Large intestine (tissue), 3 donors: ENCODE measurements around the gene CINP. TPM values are rescaled to one million over a fixed set of nuclear protein-coding genes. Genes with fewer than 3 reads are reported as not detected.
"Not testable (repeated sequence)": the region's sequence is repeated elsewhere in the genome, so short reads cannot be mapped to it uniquely, and the experiment has no call there.

Source experiments
- DNase-seq, 2 donors: peaks; one replicate each; pipeline versions ENCODE4 v3.0.0 to v3.0.0-alpha.2; 2013
- H3K27ac ChIP-seq: one replicate; pipeline ENCODE4 v1.5.1; 2013; ENCODE audit warnings: low read length
- H3K27me3 ChIP-seq: 2 replicates; pipeline ENCODE4 v1.6.1; 2013; ENCODE audit warnings: low read length; ENCODE audit not compliant: control insufficient read depth, insufficient read depth
- H3K36me3 ChIP-seq: 2 replicates; pipeline ENCODE4 v1.6.1; 2013; ENCODE audit warnings: low read length; ENCODE audit not compliant: control insufficient read depth, insufficient read depth
- H3K4me1 ChIP-seq: one replicate; pipeline ENCODE4 v1.6.1; 2013; ENCODE audit warnings: low read length; ENCODE audit not compliant: control insufficient read depth, insufficient read depth
- H3K4me3 ChIP-seq: one replicate; pipeline ENCODE4 v1.5.1; 2013; ENCODE audit warnings: low read length
- H3K9me3 ChIP-seq: one replicate; pipeline ENCODE4 v1.6.1; 2013; ENCODE audit warnings: mild to moderate bottlenecking, low read depth, low read length, moderate library complexity; ENCODE audit not compliant: control insufficient read depth
- WGBS: methylation state at CpG from one replicate; pipeline ENCODE4 v1.1.5; 2013; ENCODE audit warnings: low lambda C conversion rate; ENCODE audit not compliant: insufficient coverage; 5-methylcytosine and 5-hydroxymethylcytosine counted together
- polyA plus RNA-seq: library from polyadenylated mRNA; unstranded; fragments of 120-200 nt; gene quantifications from one replicate; pipeline ENCODE4 v1.2.1, GENCODE V29; 2013

Gene CINP
- polyA plus RNA-seq, 1 donor = 33.4 TPM

- Histone ChIP-seq H3K4me3 (no peak overlapping the region), H3K27ac (no peak overlapping the region), H3K27me3 (no peaks in the 10 kb centered on the region), H3K36me3 (peaks cover 61% of the 10 kb centered on the region), H3K4me1 (no peaks in the 10 kb centered on the region), H3K9me3 (no peaks in the 10 kb centered on the region)
- no CpG with 5 or more reads among the region's 5 CpGs for WGBS
- no peak for DNase-seq
Measured at GRCh38 chr14:102342238-102342637, 20.5 kb downstream of the CINP start.

- H3K36me3 ChIP-seq = peaks cover 59% of the 10 kb centered on the region
- no peak for DNase-seq
Measured at GRCh38 chr14:102341566-102341965, 21.1 kb downstream of the CINP start.

DNA sequence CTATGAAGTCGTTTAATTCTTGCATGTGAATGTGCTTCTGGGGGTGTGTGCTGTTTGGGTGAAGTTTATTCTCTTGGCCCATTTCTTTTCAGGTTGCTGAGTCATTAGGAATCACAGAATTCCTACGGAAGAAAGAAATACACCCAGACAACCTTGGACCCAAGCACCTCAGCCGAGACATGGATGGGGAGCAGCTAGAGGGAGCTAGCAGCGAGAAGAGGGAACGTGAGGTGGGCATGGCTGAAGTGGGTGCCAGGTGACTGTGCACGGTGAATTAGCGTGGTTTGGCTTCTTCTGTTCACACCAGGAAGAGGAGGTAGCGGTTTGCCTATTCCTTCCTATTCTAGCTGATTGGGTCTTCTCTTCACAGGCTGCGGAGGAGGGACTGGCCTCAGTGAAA is 24.0 kb downstream of the CINP start:
- peaks cover 58% of the 10 kb centered on the region for H3K36me3 ChIP-seq
- H3K27ac ChIP-seq = no peak overlapping the region
- WGBS = no CpG with 5 or more reads among the region's 9 CpGs
- no peaks in the 10 kb centered on the region for H3K27me3 ChIP-seq
- no peak overlapping the region for H3K4me3 ChIP-seq
- H3K4me1 ChIP-seq = no peaks in the 10 kb centered on the region
- no peaks in the 10 kb centered on the region for H3K9me3 ChIP-seq
- no peak for DNase-seq

More at GRCh38 chr14:102341566-102341965, 21.1 kb downstream of the CINP start:
- Histone ChIP-seq H3K4me3 (no peak overlapping the region), H3K27me3 (no peaks in the 10 kb centered on the region), H3K9me3 (no peaks in the 10 kb centered on the region), H3K4me1 (no peaks in the 10 kb centered on the region), H3K27ac (no peak overlapping the region)
- WGBS = no CpG with 5 or more reads among the region's 8 CpGs

- Histone ChIP-seq H3K27me3 (no peaks in the 10 kb centered on the region), H3K36me3 (peaks cover 49% of the 10 kb centered on the region), H3K27ac (no peak overlapping the region), H3K4me3 (no peak overlapping the region), H3K4me1 (no peaks in the 10 kb centered on the region), H3K9me3 (no peaks in the 10 kb centered on the region)
- no peak for DNase-seq
- WGBS = no CpG with 5 or more reads among the region's 7 CpGs
Measured at GRCh38 chr14:102335163-102335562, 27.5 kb downstream of the CINP start.

DNA sequence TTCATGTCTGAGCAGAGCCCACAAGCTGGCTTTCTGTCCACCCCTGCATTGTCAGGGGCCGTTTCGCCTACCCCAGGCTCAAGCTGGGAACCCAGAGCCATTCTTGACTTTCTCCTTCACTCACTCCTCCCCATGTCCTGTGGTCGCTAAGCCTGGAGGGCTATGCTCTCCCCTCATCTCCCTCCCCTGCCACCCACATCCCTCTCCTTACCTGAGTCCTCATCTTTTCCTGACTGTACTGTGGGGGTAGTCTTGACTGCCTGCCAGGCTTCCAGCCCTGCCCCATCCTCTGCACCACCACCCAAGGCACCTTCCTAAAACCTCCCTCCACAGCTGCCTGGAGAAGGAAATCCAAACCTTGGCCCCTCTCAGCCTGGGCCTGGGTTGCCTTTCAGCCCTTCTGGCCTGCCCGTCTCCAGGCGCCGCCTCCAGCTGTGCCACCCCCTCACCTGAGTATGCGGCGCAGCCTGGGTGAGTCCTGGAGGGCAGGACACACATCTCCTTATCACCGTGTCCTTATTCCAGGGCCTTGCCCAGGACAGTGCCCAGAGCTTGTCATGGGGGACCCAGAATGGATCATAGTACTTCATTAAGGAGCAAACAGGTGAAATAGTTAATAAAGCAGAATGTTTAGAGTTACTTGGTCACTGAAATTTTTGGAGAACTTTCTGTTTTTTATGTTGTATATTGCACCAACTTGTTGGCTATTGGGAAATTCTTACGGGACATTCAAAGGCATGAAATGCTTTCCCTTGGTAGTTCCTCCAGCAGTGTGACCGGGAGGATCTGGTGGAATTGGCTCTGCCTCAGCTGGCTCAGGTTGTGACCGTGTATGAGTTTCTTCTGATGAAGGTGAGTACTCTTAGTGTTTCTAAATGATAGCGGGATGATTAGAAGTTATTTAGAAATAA is 28.6 kb downstream of the CINP start:
- Histone ChIP-seq H3K9me3 (no peaks in the 10 kb centered on the region), H3K36me3 (peaks cover 46% of the 10 kb centered on the region), H3K27me3 (no peaks in the 10 kb centered on the region), H3K27ac (no peak overlapping the region), H3K4me1 (no peaks in the 10 kb centered on the region), H3K4me3 (no peak overlapping the region)
- 100% methylated on average over 2 of the region's 13 CpGs for WGBS
- no peak for DNase-seq

DNA sequence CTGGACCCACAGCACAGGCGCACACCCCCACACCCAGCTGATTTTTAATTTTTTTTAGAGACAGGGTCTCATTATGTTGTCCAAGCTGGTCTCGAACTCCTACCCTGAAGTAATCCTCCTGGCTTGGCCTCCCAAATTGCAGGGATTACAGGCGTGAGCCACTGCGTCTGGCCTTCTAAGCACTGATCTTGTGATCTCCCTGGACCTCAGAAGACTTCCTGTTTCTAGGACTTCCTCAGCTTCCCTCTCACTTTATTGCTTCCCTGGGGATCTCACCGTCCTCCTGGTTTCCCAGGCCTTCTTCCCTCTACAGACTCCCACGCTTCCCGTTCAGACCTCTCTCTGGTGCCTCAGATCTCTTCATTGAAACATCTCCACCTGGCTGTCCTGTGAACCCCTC is 29.3 kb downstream of the CINP start:
- H3K36me3 ChIP-seq = peaks cover 40% of the 10 kb centered on the region

GRCh38 chr14:102330806-102331205 is 31.9 kb downstream of the CINP start:
- Histone ChIP-seq H3K9me3 (no peaks in the 10 kb centered on the region), H3K27me3 (no peaks in the 10 kb centered on the region), H3K4me3 (no peak overlapping the region), H3K27ac (no peak overlapping the region), H3K4me1 (no peaks in the 10 kb centered on the region), H3K36me3 (peaks cover 40% of the 10 kb centered on the region)
- no peak for DNase-seq
- WGBS = 100% methylated on average over 1 of the region's 8 CpGs

More for the DNA sequence above, 29.3 kb downstream of the CINP start:
- Histone ChIP-seq H3K9me3 (no peaks in the 10 kb centered on the region), H3K27ac (no peak overlapping the region), H3K4me3 (no peak overlapping the region), H3K4me1 (no peaks in the 10 kb centered on the region), H3K27me3 (no peaks in the 10 kb centered on the region)
- DNase-seq = no peak
- 90% methylated on average over 3 of the region's 7 CpGs for WGBS

- not testable (repeated sequence) for DNase-seq
Measured at GRCh38 chr14:102329381-102329780, 33.3 kb downstream of the CINP start.

DNA sequence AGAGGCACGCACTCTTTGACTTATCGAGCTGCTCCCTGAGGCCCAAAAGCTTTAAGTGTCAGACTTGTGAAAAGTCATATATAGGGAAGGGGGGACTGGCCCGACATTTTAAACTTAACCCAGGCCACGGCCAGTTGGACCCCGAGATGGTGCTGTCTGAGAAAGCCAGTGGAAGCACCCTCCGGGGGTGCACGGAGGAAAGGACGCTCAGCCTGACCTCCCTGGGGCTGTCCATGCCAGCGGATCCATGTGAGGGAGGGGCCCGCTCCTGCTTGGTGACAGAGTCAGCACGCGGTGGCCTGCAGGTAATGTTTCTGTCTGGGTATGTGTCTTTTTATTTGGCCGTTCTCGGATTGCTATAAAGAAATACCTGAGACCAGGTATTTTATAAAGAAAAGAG is 36.1 kb downstream of the CINP start:
- DNase-seq = no peak
- Histone ChIP-seq H3K36me3 (peaks cover 13% of the 10 kb centered on the region), H3K4me3 (no peak overlapping the region), H3K27me3 (no peaks in the 10 kb centered on the region), H3K27ac (no peak overlapping the region), H3K9me3 (no peaks in the 10 kb centered on the region), H3K4me1 (peaks cover 20% of the 10 kb centered on the region)
- no CpG with 5 or more reads among the region's 14 CpGs for whole genome bisulfite sequencing

More at GRCh38 chr14:102329381-102329780, 33.3 kb downstream of the CINP start:
- no CpG with 5 or more reads among the region's 6 CpGs for WGBS
- H3K9me3 ChIP-seq, H3K4me3 ChIP-seq, H3K27me3 ChIP-seq, H3K4me1 ChIP-seq, H3K27ac ChIP-seq: not testable (repeated sequence)
- peaks cover 28% of the 10 kb centered on the region for H3K36me3 ChIP-seq

DNA sequence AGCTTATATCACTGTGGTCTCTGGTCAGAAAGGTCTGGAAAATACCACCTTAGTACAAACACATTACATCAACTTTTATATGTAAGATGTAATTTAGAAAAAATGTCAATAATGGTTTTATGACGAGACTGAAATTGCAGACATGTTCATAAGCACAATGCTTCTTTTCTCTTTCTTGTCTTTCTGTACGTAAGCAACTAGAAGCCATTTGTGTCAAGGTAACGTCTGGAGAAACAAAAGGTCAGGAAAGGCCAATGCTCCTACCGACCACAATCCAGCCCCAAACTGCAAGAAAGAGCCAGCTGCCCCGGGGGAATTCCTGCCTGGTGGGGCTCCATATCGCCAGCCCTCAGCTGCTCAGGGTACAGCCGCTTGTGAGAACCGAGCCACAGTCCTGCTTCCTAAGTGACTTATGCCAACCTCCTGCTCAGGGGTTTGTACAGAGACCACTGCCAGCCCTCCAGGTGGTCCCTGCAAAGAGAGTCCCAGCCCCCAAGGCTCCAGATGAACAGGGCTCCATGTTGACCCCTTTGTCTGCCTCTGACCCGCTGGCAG is 36.8 kb downstream of the CINP start:
- no peak for DNase-seq
- Histone ChIP-seq H3K27ac (no peak overlapping the region), H3K36me3 (peaks cover 11% of the 10 kb centered on the region), H3K9me3 (no peaks in the 10 kb centered on the region), H3K27me3 (no peaks in the 10 kb centered on the region), H3K4me1 (peaks cover 27% of the 10 kb centered on the region), H3K4me3 (no peak overlapping the region)
- no CpG with 5 or more reads among the region's 9 CpGs for WGBS
